GDM1 (cell line): ENCODE data around the gene ZNF407.
"Not testable (repeated sequence)": the region's sequence is repeated elsewhere in the genome, so short reads cannot be mapped to it uniquely, and the experiment has no call there.

Experiments used
- DNase-seq: peaks from one replicate; lab custom pipeline; 2025; lab: John Stamatoyannopoulos, UW

ZNF407 gene

DNA sequence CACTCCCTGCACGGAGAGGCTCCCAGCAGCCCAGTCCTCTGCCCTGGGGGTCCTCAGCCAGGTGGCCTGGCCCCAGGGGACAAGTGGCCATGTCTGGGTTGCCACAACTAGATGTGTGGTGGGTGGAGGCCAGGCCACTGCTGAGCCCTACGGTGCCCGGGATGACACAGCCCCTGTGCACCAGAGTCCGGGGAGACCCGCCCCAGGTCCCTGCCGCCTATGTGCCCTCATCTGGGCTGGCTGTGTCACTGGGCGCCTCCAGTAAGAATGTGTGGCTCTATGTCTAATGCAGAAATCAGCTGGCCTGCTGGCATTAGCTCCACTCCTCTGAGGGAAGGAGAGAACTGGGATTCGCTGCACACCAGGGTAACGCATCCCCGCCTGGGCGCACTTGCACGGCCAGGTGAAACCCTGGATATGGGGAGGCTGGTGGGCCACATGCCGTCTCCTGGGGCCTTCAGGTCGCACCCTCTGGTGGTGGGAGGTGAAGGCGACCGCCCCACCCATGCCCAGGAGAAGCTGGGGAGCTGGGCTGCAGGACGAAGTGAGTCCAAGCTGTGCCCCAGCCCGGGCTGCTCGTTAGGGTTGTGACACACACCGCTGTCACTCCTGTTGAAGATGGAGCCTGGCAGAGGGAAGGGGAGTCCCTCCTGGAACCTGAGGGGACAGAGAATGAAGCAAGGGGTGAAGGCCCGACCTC, 475.2 kb downstream of the ZNF407 start:
- DNase-seq: no peak

DNA sequence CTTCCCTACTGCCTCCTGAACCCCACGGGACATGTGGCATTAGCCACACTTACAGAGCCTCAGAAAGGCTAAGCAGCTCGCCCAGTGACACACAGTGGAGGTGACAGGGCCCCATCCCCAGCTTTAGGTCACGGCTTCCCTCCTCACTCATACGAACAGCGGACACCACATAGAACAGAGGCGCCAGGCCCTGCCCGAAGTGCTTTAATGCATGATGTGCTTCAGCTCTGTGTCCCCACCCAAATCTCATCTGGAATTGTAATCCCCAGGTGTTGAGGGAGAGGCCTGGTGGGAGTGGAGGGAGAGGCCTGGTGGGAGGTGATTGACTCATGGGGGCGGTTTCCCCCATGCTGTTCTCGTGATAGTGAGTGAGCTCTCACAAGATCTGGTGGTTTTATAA, 476.0 kb downstream of the ZNF407 start:
- DNase-seq: no peak

DNA sequence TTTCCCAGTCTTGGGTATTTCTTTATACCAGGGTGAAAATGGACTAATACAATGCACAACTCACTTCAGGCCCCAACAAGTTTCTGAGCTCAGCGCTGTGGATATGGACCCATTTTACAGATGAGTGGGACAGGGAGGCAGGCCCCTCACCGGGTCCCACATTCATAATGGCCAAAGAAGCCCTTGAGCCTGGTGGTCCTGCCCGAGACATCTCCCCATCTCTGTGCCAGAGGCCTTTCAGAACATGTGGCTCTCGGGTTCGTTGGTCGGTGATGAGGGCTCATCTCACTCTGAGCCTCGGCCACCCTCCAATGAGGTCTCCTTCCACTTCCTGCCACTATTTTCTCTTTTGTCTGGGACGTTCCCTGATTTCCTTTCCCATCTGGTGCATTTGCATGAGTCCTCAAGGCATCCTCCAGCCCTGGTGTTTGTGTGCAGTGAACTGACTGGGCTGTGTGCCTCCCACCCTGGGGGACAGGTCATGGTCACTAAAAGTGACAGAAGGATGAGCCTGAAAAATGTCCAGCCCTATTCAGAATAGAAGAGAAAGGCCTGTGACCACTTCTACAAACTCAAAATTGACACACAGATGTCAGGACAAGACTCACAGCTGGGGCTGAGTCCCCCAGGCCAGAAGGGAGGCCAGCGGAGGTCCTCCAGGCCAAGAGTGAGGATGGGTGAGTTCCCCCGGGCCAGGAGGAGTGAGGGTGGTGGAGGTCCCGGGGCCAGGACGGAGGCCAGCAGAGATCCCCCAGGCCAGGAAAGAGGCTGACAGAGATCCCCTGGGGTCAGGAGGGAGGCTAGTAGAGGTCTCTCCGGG, 476.7 kb downstream of the ZNF407 start:
- no peak for DNase-seq

DNA sequence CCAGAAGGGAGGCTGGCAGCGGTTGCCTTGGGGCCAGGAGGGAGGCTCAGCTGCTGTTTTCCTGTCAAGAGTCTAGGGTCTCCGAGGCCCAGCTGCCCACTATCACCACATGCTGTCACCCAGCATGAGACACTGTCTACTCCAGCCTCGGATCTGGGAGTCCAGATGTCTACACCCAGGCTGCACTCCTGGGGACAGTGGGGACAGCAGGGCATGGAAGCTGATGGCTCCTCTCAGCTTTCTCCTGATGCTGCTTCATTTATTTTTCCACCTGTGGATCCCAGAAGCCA, 477.3 kb downstream of the ZNF407 start:
- no peak for DNase-seq

DNA sequence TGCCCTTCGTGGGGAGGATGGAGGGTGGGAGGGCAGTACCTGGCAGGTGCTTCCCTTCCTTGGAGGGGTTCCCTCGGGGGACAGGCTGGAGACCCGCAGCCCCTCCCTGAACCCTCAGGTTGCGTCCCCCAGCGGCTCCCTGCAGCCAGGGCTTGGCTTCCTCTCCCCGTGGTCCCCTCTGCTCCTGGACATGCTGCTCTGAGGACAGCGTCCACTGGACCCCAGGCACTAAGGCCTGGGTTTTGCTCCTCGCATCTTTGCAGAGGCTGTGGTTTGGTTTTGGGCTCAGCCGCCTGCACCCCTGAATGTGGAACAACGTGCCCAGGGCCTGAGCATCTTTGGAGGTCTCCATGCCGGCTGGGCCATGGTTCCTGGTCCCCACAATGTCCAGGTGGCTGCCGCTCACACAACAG, 477.8 kb downstream of the ZNF407 start:
- no peak for DNase-seq

DNA sequence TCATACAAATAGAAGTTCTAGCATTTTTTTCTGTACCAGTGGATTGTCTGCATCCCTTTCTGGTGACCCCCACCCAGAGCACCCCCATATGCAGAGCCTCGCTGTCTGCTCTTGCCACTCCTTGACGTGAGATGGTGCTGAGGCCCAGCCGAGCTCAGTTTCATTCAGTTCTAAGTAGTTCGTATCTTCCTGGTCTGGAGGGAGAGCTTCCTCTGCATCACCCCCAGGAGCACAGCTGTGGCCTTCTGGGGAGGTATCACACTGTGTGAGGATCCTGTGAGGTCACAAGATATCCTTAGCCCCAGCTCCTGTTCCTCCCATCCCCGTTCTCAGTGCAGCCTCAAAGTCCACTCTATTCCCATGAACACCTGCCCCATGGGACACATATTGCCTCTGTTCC, 478.6 kb downstream of the ZNF407 start:
- DNase-seq: no peak

DNA sequence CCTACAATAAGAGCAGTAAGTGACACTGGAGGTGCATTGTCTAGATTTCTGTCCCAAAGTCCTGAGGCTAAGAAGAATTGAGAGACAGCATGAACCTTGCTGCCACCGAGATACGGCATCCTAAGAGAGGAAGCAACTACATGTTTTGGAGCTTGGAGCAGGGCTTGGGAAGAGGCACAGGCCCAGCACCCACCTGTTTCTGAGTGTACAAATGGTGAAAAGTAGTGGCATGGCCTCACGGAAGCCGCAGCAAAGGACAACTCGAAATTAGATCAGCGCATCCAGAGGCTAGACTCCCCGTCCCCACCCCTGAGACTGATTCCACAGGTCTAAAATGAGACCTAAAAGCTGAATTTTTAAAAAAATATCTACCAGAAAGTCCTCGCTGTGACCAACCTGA, 483.8 kb downstream of the ZNF407 start:
- DNase-seq: no peak

DNA sequence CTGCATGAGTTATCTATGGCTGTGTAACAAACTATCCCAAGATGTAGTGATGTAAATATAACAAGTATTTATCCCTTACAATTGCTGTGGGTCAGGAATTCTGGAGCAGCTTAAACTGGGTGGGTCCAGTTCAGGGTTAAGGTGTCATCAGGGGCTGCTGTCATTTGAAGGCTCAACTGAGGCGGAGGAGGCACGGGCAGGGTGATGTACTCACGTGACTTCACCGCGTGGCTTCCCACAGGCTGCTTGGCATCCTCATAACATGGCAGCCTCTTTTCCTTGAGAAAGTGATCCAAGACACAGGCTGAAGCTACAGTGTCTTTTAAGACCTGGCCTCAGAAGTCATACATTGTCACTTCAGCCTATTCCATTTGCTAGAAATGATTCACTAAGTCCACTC, 485.5 kb downstream of the ZNF407 start:
- no peak for DNase-seq

DNA sequence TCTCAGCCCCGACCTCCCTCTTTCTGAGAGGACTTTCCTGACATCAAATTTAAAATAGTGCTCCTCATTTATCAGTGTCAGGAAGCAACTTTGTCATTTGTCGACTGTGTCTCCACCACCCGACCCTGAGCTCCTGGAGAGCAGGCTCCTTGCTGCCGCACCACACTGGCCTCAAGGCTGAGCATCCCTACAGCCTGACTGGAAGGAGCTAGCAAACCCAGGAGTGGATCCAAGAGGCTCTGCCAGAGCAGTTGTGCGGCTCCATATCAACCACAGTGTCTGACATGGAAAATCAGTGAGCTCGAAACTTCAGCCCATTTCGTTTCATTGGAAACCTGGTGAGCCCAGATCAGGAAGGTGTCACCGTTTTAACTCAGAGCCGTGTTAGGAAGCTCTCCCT, 486.1 kb downstream of the ZNF407 start:
- no peak for DNase-seq

DNA sequence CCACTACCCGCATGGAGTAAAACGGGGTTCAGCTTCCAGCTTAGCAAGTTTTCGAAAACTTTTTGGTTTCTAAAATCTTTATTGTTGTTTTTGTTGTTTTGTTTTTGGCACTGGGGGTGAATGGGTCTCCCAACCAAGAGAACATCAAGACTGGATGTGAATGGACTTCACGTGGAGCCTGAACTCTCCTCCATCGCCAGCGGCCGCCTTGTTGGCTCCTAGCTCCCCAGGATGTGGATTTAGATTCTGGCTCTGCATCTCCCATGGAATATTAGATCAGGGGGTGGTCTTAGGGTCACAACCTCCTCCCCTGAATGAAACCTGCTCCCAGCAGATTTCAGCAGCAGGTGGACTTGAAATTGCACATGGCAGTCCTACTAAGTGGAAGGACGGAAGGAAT, 488.0 kb downstream of the ZNF407 start:
- DNase-seq: not testable (repeated sequence)

DNA sequence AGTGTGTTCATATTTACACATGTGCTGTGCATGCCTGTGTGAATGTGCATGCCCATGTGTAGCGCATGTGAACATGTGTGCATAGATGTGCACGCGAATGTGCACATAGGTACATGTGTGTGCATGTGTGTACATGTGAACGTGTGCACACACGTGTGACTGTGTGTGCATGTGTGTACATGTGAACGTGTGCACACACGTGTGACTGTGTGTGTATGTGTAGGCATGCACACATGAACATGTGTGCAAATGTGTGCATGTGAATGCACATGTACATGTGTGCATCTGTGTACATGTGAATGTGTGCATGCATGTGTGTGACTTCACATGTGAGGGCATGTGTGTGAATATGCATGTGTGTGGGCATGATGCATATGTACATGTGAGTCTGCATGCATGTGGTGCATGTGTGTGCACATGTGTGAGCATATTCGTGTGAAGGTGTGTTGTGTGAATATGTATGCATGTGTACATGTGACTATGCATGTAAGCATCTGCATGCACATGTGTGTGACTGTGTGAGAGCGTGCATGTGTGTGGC, 488.9 kb downstream of the ZNF407 start:
- DNase-seq: no peak

DNA sequence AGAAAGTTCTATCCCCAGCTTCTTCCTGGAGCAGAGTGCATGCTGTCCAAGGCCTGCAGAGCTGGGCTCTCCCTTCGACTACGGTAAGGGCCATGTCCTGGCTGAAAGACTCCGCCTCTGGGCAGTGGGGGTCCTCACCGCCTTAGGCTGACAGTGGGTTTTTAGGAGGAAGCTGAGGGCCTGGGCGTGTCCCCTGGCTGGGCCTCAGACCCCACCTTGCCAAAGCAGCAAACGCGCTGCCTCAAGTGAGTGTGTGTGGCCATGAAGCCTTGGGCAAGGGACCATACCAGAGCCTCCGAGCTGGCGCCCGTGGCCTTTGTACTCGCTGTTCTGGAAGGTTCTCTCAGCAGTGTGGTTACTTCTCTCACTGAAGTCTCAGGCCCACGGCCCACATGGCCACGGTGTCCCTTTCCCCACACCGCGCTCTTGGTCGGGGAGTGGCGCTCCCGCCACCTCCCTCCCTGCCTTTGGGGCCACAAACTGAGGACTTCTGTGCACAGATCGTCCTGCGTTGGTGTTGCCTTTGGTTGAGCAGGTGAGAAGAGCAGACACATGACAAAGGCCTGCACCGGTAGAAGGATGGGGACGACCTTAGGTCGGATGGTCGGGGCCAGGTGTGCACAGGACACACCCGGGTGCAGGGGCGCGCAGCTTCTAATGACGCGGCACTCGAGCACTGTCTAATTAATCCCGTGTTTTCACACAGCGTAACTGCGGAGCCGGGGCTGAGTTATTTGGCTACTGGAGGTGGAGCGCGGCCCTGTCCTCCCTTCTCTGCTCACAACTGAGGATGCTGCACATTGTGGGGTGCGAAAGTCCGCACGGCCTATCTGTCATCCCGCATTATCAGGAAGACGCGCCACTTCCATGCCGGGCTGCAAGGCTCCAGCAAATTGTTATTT, 489.7 kb downstream of the ZNF407 start:
- no peak for DNase-seq

DNA sequence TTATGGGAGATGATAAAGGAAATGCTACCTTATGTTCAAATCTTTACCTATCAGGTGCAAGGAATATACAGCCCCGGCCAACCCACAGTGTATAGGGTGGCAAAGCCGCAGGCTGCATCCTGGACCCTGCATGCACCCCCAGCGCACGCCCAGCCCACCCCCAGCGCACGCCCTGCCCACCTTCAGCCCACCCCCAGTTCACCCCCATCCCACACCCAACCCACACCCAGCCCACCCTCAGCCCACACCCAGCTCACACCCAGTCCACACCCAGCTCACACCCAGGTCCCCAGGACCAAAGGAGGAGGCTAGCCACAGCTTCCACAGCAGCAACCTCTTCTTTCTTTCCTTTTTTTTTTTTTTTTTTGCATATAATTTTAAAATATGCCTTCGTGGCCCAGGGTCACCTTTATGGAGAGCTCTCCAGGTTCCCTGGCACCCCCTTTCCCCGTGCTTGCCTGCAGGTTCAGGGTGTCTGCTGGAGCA, 490.4 kb downstream of the ZNF407 start:
- no peak for DNase-seq

DNA sequence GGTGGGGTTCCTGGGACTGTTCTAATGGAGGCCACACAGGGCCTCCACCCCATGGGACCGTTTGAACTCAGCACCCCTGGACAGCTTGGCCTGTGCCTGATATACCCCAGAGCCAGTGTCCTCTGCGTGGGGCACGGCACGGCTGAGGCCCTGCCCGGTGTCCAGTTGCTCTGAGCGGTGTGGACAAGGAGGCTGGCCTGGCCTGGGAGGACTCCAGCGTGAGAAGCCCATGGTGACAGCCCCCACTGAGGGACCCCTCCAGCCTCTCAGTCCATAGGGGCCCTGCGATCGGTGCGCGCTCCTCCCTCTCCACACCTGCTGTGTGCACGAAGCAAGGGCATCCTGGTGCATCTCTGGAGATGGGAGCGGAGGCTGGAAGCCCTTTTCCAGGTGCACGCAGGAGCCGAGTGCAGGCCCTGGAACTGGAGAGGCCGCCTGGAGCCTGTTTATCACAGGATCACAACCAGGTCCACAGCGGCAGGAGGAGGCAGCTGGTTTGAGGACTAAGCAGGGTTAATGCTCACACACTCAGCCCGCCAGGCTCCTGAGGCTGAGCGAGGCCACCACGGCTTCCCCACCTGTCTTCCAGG, 491.0 kb downstream of the ZNF407 start:
- DNase-seq: no peak

DNA sequence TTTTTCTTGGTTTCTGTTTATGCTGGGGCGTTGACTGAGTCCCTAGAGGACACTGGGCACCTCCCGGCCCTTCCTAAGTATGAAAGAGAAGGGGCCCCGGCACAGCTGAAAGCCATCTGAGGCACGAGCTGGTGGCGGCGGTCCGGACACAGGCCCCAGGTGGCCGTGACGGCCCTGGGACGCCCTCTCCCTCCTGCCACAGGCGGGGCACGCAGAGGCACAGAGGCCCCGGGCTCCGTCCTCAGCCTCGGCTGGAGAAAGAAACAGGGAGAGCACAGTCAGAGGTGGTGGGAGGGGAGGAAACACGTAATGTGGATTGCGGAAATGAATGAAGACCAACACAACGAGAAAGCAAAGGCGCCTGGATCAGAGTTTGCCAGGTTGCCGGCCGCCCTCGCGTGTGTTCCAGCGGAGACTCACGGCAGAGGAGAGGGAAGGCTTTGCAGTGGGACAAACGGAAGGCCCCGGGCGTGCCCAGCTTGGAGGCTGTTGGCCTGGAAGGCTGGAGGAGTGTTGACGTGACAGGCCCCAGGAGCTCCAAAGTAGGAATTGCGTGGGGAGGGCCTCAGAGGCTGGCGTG, 492.2 kb downstream of the ZNF407 start:
- DNase-seq: no peak

DNA sequence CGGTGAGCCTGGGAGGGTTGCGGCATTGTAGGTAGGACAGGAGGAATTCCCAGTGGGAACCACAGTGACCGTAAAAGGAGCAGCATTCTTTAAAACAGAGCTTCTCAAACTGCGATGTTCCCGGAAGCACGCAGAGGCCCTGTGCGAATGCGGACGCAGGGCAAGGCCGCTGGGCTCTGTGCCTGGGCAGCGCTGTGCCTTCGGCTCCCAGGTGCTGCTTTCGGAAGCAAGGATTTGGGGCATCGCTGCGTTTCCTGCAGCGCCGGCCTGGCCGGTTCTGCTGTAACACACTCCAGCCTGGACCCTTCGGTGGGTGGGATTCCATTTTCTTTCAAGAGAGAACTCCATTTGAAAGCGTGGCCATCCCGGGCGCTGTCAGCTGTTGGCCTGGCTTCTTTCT, 492.7 kb downstream of the ZNF407 start:
- no peak for DNase-seq

DNA sequence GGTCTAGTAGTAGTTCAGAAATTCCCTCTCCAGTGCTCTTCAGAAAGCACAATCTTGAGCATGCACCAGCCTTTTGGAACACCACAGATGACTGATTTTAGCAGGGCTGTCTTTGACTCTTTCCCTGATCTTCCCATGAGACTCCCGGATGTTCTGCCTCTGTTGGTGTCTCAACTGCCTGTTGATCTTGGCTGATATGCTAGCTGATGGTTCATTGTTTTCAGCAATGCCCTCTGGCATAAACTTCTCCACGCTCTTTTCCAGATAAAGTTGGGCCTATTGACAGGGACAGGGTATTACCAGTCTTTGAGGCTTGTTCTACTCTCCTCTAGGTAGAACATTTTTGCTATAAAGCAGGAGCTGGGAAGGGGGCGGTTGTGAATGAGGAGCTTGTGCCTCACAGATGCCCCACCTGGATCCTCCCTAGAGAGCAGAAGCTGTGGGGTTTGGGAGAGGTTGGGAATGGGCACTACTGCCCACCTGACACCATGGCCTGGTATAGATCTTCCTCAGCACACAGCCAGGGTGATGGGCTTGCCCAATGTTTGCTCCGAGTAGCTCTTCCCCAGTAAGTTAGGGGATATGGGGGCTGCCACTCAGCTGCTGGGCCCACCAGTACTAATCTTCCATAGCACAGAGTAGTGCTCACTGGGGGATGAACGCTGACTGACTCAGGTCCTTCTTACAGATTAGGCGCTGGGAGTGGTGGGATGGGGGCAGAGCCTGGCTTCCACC, 500.0 kb downstream of the ZNF407 start:
- no peak for DNase-seq

DNA sequence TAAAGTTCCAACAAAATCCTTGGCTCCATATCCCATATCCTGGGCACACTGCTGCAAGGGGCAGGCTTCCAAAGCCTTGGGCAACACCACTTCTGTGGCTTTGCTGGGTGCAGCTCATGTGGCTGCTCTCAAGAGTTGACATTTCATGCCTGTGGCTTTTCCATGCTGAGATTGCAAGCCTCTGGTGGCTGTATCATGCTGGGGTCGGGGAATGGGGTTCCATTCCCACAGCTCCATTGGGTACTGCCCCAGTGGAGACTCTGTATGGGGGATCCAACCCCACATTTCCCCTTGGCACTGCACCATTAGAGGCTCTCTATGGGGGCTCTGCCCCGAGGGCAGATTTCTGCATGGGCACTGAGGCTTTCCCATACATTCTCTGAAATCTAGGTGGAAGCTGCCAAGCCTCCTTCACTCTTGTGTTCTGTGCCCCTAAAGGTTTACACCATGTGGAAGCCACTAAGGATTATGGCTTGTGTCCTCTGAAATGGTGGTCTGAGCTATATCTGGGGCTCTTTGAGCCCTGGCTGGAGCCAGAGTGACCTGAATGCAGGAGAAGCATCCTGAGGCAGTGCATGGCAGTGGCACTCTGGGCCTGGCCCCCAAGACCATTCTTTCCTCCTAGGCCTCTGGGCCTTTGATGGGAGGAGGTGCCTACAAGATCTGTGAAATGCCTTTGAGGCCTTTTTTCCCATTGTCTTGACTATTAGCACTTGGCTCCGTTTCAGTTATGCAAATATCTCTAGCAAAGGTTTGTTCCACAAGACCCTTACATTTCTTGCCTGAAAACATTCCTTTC, 503.4 kb downstream of the ZNF407 start:
- DNase-seq: no peak

DNA sequence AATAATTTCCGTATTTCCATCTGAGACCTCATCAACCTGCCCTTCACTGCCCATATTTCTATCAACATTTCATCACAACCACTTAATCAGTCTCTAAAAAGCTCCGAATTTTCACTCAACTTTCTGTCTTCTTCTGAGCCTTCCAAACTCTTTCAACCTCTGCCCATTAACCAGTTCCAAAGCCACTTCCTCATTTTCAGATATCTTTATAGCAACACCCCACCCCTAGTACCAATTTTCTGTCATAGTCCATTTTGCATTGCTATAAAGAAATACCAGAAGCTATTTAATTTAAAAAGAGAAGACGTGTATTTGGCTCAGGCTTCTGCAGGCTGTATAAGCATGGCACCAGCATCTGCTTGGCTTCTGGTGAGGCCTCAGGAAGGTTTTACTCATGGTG, 504.2 kb downstream of the ZNF407 start:
- DNase-seq: no peak

DNA sequence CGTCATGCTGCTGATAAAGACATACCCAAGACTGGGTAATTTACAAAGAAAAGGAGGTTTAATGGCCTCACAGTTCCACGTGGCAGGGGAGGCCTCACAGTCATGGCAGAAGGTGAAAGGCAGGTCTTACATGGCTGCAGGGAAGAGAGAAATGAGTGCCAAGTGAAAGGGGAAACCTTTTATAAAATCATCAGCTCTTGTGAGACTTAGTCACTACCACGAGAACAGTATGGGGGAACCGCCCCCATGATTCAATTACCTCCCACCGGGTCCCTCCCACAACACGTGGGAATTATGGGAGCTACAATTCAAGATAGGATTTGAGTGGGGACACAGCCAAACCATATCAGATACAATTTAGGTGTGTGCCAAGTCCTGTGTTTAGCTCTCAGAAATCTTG, 506.4 kb downstream of the ZNF407 start:
- not testable (repeated sequence) for DNase-seq
